Bronchial epithelial cell (primary cell): Measurements from ENCODE around the gene GALNT5. TPM values are rescaled to one million over a fixed set of nuclear protein-coding genes. Genes with fewer than 3 reads are reported as not detected.

Experiments used
- DNase-seq: peaks from one replicate; pipeline ENCODE4 v3.0.0-alpha.2; 2010; ENCODE audit warnings: low read depth
- FAIRE-seq: peaks from 2 replicates; lab custom pipeline; 2011; peaks lifted over from hg19 to GRCh38; lab: Jason Lieb, UNC
- H3K27me3 ChIP-seq: 2 replicates; pipeline ENCODE4 v1.5.1; 2011; ENCODE audit warnings: low read length; ENCODE audit not compliant: control insufficient read depth, insufficient read depth
- H3K36me3 ChIP-seq: 2 replicates; pipeline ENCODE4 v1.5.1; 2011; ENCODE audit warnings: low read length; ENCODE audit not compliant: control insufficient read depth, insufficient read depth
- H3K4me3 ChIP-seq: 2 replicates; pipeline ENCODE4 v1.5.1; 2011; ENCODE audit warnings: mild to moderate bottlenecking, low read depth, low read length, control low read depth
- CTCF ChIP-seq: IDR thresholded peaks from 2 replicates; pipeline ENCODE4 v1.5.1; 2011; ENCODE audit warnings: mild to moderate bottlenecking, moderate library complexity, low read length, control low read depth, inconsistent platforms; ENCODE audit not compliant: insufficient read depth, severe bottlenecking
- total RNA-seq: library from RNA; depleted of rRNA; stranded (reverse); fragments of >200 nt; gene quantifications from 2 replicates; pipeline ENCODE4 v1.2.1, GENCODE V29; 2014

The GALNT5 gene
- total RNA-seq, 1 donor from 2014 or later: 26.1 TPM

- FAIRE-seq (no peak), DNase-seq (no peak)
- no peak overlapping the region for H3K4me3 ChIP-seq
- H3K27me3 ChIP-seq: no peaks in the 10 kb centered on the region
- H3K36me3 ChIP-seq: peaks cover 3% of the 10 kb centered on the region
- TF ChIP-seq CTCF: no peak
Measured at GRCh38 chr2:157305723-157306110, 48.2 kb downstream of the GALNT5 start.

GRCh38 chr2:157307021-157307420, 49.5 kb downstream of the GALNT5 start:
- Histone ChIP-seq H3K27me3 (no peaks in the 10 kb centered on the region), H3K4me3 (no peak overlapping the region), H3K36me3 (peaks cover 5% of the 10 kb centered on the region)
- TF ChIP-seq CTCF: no peak
- DNase-seq: no peak
- FAIRE-seq: no peak

- peaks cover 5% of the 10 kb centered on the region for H3K36me3 ChIP-seq
- FAIRE-seq: no peak
- DNase-seq: no peak
- no peaks in the 10 kb centered on the region for H3K27me3 ChIP-seq
- H3K4me3 ChIP-seq: no peak overlapping the region
- TF ChIP-seq CTCF: no peak
Measured at GRCh38 chr2:157309878-157310277, 52.4 kb downstream of the GALNT5 start.

- H3K27me3 ChIP-seq: no peaks in the 10 kb centered on the region
- TF ChIP-seq CTCF: no peak
- DNase-seq (no peak), FAIRE-seq (no peak)
- peaks cover 4% of the 10 kb centered on the region for H3K36me3 ChIP-seq
- H3K4me3 ChIP-seq: no peak overlapping the region
Measured at GRCh38 chr2:157311706-157312105, 54.2 kb downstream of the GALNT5 start.

- no peak for TF ChIP-seq CTCF
- no peaks in the 10 kb centered on the region for H3K27me3 ChIP-seq
- H3K36me3 ChIP-seq: peaks cover 4% of the 10 kb centered on the region
- peak; percentile 42 for DNase-seq
- FAIRE-seq: no peak
- H3K4me3 ChIP-seq: no peak overlapping the region
Measured at GRCh38 chr2:157312866-157313486, 55.5 kb downstream of the GALNT5 start.

- Histone ChIP-seq H3K27me3 (no peaks in the 10 kb centered on the region), H3K36me3 (peaks cover 2% of the 10 kb centered on the region), H3K4me3 (no peak overlapping the region)
- FAIRE-seq (no peak), DNase-seq (no peak)
- no peak for TF ChIP-seq CTCF
Measured at GRCh38 chr2:157315901-157316300, 58.4 kb downstream of the GALNT5 start.
